ENCODE data around the gene DGKH.

- TF ChIP-seq HCFC1 (IDR thresholded peaks at IDR 0.05; ENCODE audit: low read depth, low read length) (no peak), MGA (IDR thresholded peaks at IDR 0.05) (no peak), ZFP30 (CRISPR knock-in tag; IDR thresholded peaks at IDR 0.05; ENCODE audit: borderline replicate concordance) (no peak), NR3C1 (CRISPR knock-in tag; IDR thresholded peaks at IDR 0.05) (no peak)
Observed at GRCh38 chr13:42048684-42049453, 421 bp downstream of the DGKH start.

Measured in K562 (cell line).